GM19372 (cell line): ENCODE measurements around the gene NRCAM.
"Not testable (repeated sequence)": the region's sequence is repeated elsewhere in the genome, so short reads cannot be mapped to it uniquely, and the experiment has no call there.

Experiments
- ATAC-seq: cut with Tn5 transposase; IDR thresholded peaks from one replicate; pipeline ENCODE4 v1.9.1; 2021; ENCODE audit warnings: mild to moderate bottlenecking, low read depth, moderate library complexity; ENCODE audit not compliant: unreplicated experiment

NRCAM gene

GRCh38 chr7:108289852-108290251, 166.4 kb downstream of the NRCAM start:
- ATAC-seq = no peak

- no peak for ATAC-seq
These were observed 168.4 kb downstream of the NRCAM start for GRCh38 chr7:108287857-108288256.

GRCh38 chr7:108286290-108286904, 169.8 kb downstream of the NRCAM start:
- no peak for ATAC-seq

GRCh38 chr7:108285778-108286177, 170.5 kb downstream of the NRCAM start:
- no peak for ATAC-seq

- no peak for ATAC-seq
These were observed 171.2 kb downstream of the NRCAM start for GRCh38 chr7:108285003-108285368.

GRCh38 chr7:108284349-108285002, 171.8 kb downstream of the NRCAM start:
- ATAC-seq = peak; percentile 72

- ATAC-seq = no peak
These were observed 173.0 kb downstream of the NRCAM start for GRCh38 chr7:108283252-108283651.

- no peak for ATAC-seq
These were observed 173.7 kb downstream of the NRCAM start for GRCh38 chr7:108282427-108282996.

- ATAC-seq = no peak
These were observed 176.1 kb downstream of the NRCAM start for GRCh38 chr7:108280136-108280535.

GRCh38 chr7:108278776-108279175, 177.5 kb downstream of the NRCAM start:
- no peak for ATAC-seq

- no peak for ATAC-seq
These were observed 178.0 kb downstream of the NRCAM start for GRCh38 chr7:108278281-108278680.

GRCh38 chr7:108274447-108274846, 181.8 kb downstream of the NRCAM start:
- not testable (repeated sequence) for ATAC-seq

GRCh38 chr7:108272891-108273290, 183.3 kb downstream of the NRCAM start:
- not testable (repeated sequence) for ATAC-seq

GRCh38 chr7:108270385-108271015, 185.7 kb downstream of the NRCAM start:
- peak; percentile 83 for ATAC-seq

- no peak for ATAC-seq
These were observed 187.9 kb downstream of the NRCAM start for GRCh38 chr7:108268200-108268820.

- no peak for ATAC-seq
These were observed 188.6 kb downstream of the NRCAM start for GRCh38 chr7:108267615-108268014.

- no peak for ATAC-seq
These were observed 189.7 kb downstream of the NRCAM start for GRCh38 chr7:108266491-108266890.

- no peak for ATAC-seq
These were observed 190.2 kb downstream of the NRCAM start for GRCh38 chr7:108266035-108266434.

GRCh38 chr7:108265007-108265406, 191.2 kb downstream of the NRCAM start:
- ATAC-seq = no peak

- ATAC-seq = no peak
These were observed 192.8 kb downstream of the NRCAM start for GRCh38 chr7:108263425-108263824.
